ENCODE results near the gene STK17A. TPM values are rescaled to one million over a fixed set of nuclear protein-coding genes. Genes with fewer than 3 reads are reported as not detected.

The STK17A gene
- total RNA-seq: 19.3 TPM

- DNase-seq: peak; percentile 87
Measured at GRCh38 chr7:43582503-43583423, at the start of gene STK17A. Gene STK17A, plus strand, starts transcription at chr7:43583108. Its CDS starts 136 bp downstream, at chr7:43583244.

GRCh38 chr7:43533801-43534479 lies 49.0 kb upstream of the STK17A start:
- DNase-seq: no peak

- DNase-seq: no peak
Measured at GRCh38 chr7:43535031-43535451, 47.9 kb upstream of the STK17A start.

- no peak for DNase-seq
Measured at GRCh38 chr7:43535810-43536585, 46.9 kb upstream of the STK17A start.

- no peak for DNase-seq
Measured at GRCh38 chr7:43536773-43537172, 46.1 kb upstream of the STK17A start.

GRCh38 chr7:43537765-43538403 lies 45.0 kb upstream of the STK17A start:
- DNase-seq: no peak

- DNase-seq: no peak
Measured at GRCh38 chr7:43538404-43538771, 44.5 kb upstream of the STK17A start.

- DNase-seq: no peak
Measured at GRCh38 chr7:43540471-43540870, 42.4 kb upstream of the STK17A start.

GRCh38 chr7:43542716-43543115 lies 40.2 kb upstream of the STK17A start:
- no peak for DNase-seq

GRCh38 chr7:43546231-43546630 lies 36.7 kb upstream of the STK17A start:
- DNase-seq: no peak

- DNase-seq: no peak
Measured at GRCh38 chr7:43550427-43550826, 32.5 kb upstream of the STK17A start.

- no peak for DNase-seq
Measured at GRCh38 chr7:43552122-43552521, 30.8 kb upstream of the STK17A start.

GRCh38 chr7:43553999-43554398 lies 28.9 kb upstream of the STK17A start:
- no peak for DNase-seq

GRCh38 chr7:43554423-43554822 lies 28.5 kb upstream of the STK17A start:
- no peak for DNase-seq

- no peak for DNase-seq
Measured at GRCh38 chr7:43557831-43558495, 24.9 kb upstream of the STK17A start.

GRCh38 chr7:43559171-43559945 lies 23.6 kb upstream of the STK17A start:
- no peak for DNase-seq

- no peak for DNase-seq
Measured at GRCh38 chr7:43559946-43560335, 23.0 kb upstream of the STK17A start.

GRCh38 chr7:43560742-43561330 lies 22.1 kb upstream of the STK17A start:
- no peak for DNase-seq

GRCh38 chr7:43562383-43562782 lies 20.5 kb upstream of the STK17A start:
- DNase-seq: no peak

- no peak for DNase-seq
Measured at GRCh38 chr7:43565786-43566185, 17.1 kb upstream of the STK17A start.

GRCh38 chr7:43568529-43568928 lies 14.4 kb upstream of the STK17A start:
- DNase-seq: no peak
